ENCODE measurements around the gene C4B.

Gene C4B

GRCh38 chr6:32069878-32070515, 55.4 kb downstream of the C4B start:
- H3K27ac ChIP-seq, result peak overlapping the region; percentile 28 to 52
- no peak for TF ChIP-seq CTCF (IDR thresholded peaks at IDR 0.05)
- H3K4me1 ChIP-seq, result no peaks in the 10 kb centered on the region
- intact Hi-C loops (cut with DNase I; ENCODE audit: low total_unique reads), result no loop called here
- no peaks in the 10 kb centered on the region for H3K27me3 ChIP-seq
- no peaks in the 10 kb centered on the region for H3K9me3 ChIP-seq
- H3K36me3 ChIP-seq, result peaks cover 26 to 82% (median 65%) of the 10 kb centered on the region in 3 donors
- DNase-seq, result no peak
- no peak overlapping the region for H3K4me3 ChIP-seq

GRCh38 chr6:32070814-32071543, 56.4 kb downstream of the C4B start:
- no peaks in the 10 kb centered on the region for H3K9me3 ChIP-seq
- no peak overlapping the region for H3K4me3 ChIP-seq
- H3K27ac ChIP-seq, result peak overlapping the region; percentile 28 to 52
- intact Hi-C loops (cut with DNase I; ENCODE audit: low total_unique reads), result no loop called here
- H3K27me3 ChIP-seq, result no peaks in the 10 kb centered on the region
- H3K36me3 ChIP-seq, result peaks cover 24 to 80% (median 67%) of the 10 kb centered on the region in 3 donors
- TF ChIP-seq CTCF (IDR thresholded peaks at IDR 0.05), result no peak
- peak; percentile 78 to 85 for DNase-seq
- no peaks in the 10 kb centered on the region for H3K4me1 ChIP-seq

GRCh38 chr6:32073101-32073500, 58.5 kb downstream of the C4B start:
- intact Hi-C loops (cut with DNase I; ENCODE audit: low total_unique reads), result no loop called here
- no peak for DNase-seq
- no peaks in the 10 kb centered on the region for H3K9me3 ChIP-seq
- no peak overlapping the region for H3K27ac ChIP-seq
- no peak for TF ChIP-seq CTCF (IDR thresholded peaks at IDR 0.05)
- H3K36me3 ChIP-seq, result peaks cover 28 to 73% (median 59%) of the 10 kb centered on the region in 3 donors
- H3K27me3 ChIP-seq, result no peaks in the 10 kb centered on the region
- H3K4me3 ChIP-seq, result no peak overlapping the region
- no peaks in the 10 kb centered on the region for H3K4me1 ChIP-seq

- Histone ChIP-seq H3K36me3 (peaks cover 30 to 71% (median 55%) of the 10 kb centered on the region in 3 donors), H3K4me1 (no peaks in the 10 kb centered on the region), H3K4me3 (no peak overlapping the region), H3K27me3 (no peaks in the 10 kb centered on the region), H3K27ac (no peak overlapping the region), H3K9me3 (no peaks in the 10 kb centered on the region)
- TF ChIP-seq CTCF (IDR thresholded peaks at IDR 0.05), result no peak
- intact Hi-C loops (cut with DNase I; ENCODE audit: low total_unique reads), result no loop called here
- DNase-seq, result no peak
Measured at GRCh38 chr6:32073613-32074012, 59.0 kb downstream of the C4B start.

- no peak overlapping the region for H3K4me3 ChIP-seq
- H3K27ac ChIP-seq, result no peak overlapping the region
- H3K27me3 ChIP-seq, result no peaks in the 10 kb centered on the region
- H3K9me3 ChIP-seq, result no peaks in the 10 kb centered on the region
- intact Hi-C loops (cut with DNase I; ENCODE audit: low total_unique reads), result no loop called here
- no peak for TF ChIP-seq CTCF (IDR thresholded peaks at IDR 0.05)
- no peaks in the 10 kb centered on the region for H3K4me1 ChIP-seq
- peaks cover 26 to 66% (median 56%) of the 10 kb centered on the region in 3 donors for H3K36me3 ChIP-seq
- DNase-seq, result no peak
Measured at GRCh38 chr6:32074996-32075532, 60.5 kb downstream of the C4B start.
